ENCODE data around the gene SNORC. TPM values are rescaled to one million over a fixed set of nuclear protein-coding genes. Genes with fewer than 3 reads are reported as not detected.

The SNORC gene
- polyA plus RNA-seq, 3 donors, result 0.61 TPM; not detected in 2

- TF ChIP-seq CTCF (IDR thresholded peaks at IDR 0.05), result no peak
- Histone ChIP-seq H3K79me2 (ENCODE audit: insufficient read depth, low read length) (no peaks in the 10 kb centered on the region), H3K4me2 (replicated peaks; ENCODE audit: extremely low read depth, low read length, poor library complexity, severe bottlenecking) (no peak overlapping the region), H4K20me1 (ENCODE audit: insufficient read depth, low read length) (no peaks in the 10 kb centered on the region), H3K9me3 (replicated peaks in 1 of 2; ENCODE audit: control insufficient read depth in 1 of 2, insufficient read depth in 1 of 2, low read length in 2 of 2) (no peaks in the 10 kb centered on the region), H3K4me3 (replicated peaks in 1 of 3; ENCODE audit: low read depth in 2 of 3, low read length in 3 of 3) (no peak overlapping the region), H2AFZ (ENCODE audit: insufficient read depth, low read depth, low read length, poor library complexity, severe bottlenecking) (no peak overlapping the region), H3K9ac (ENCODE audit: insufficient read depth, low read length, poor library complexity, severe bottlenecking) (no peak overlapping the region), H3K36me3 (replicated peaks in 1 of 2; ENCODE audit: control insufficient read depth in 1 of 2, insufficient read depth in 2 of 2, low read length in 2 of 2) (no peaks in the 10 kb centered on the region), H3K27me3 (ENCODE audit: control insufficient read depth in 2 of 2, insufficient read depth in 2 of 2, low read length in 2 of 2) (no peaks in the 10 kb centered on the region), H3K4me1 (ENCODE audit: control insufficient read depth in 1 of 2, insufficient read depth in 2 of 2, low read length in 2 of 2) (peaks cover 18 to 22% of the 10 kb centered on the region in 2 donors), H3K27ac (ENCODE audit: low read depth in 1 of 2, low read length in 2 of 2) (no peak overlapping the region)
- intact Hi-C loops (cut with micrococcal nuclease), result no loop called here
- 95% methylated on average over 23 of the region's 24 CpGs for WGBS (ENCODE audit: insufficient coverage)
- DNase-seq, result no peak
- Mint-ChIP-seq H3K9me3 (no peaks in the 10 kb centered on the region), H3K4me3 (no peak overlapping the region), H3K4me1 (peaks cover 5% of the 10 kb centered on the region), H3K27me3 (ENCODE audit: low read depth in 3 of 3) (peaks cover 1 to 7% (median 2%) of the 10 kb centered on the region in 3 donors), H3K36me3 (no peaks in the 10 kb centered on the region), H3K27ac (no peak overlapping the region)
Measured at GRCh38 chr2:232897598-232898408, 27.7 kb downstream of the SNORC start.

GRCh38 chr2:232898592-232899543 lies 28.8 kb downstream of the SNORC start:
- intact Hi-C loops (cut with micrococcal nuclease), result no loop called here
- Histone ChIP-seq H3K27me3 (ENCODE audit: control insufficient read depth in 2 of 2, insufficient read depth in 2 of 2, low read length in 2 of 2) (no peaks in the 10 kb centered on the region), H3K36me3 (replicated peaks in 1 of 2; ENCODE audit: control insufficient read depth in 1 of 2, insufficient read depth in 2 of 2, low read length in 2 of 2) (no peaks in the 10 kb centered on the region), H3K79me2 (ENCODE audit: insufficient read depth, low read length) (no peaks in the 10 kb centered on the region), H4K20me1 (ENCODE audit: insufficient read depth, low read length) (no peaks in the 10 kb centered on the region), H3K4me2 (replicated peaks; ENCODE audit: extremely low read depth, low read length, poor library complexity, severe bottlenecking) (no peak overlapping the region), H3K9ac (ENCODE audit: insufficient read depth, low read length, poor library complexity, severe bottlenecking) (no peak overlapping the region), H3K4me1 (ENCODE audit: control insufficient read depth in 1 of 2, insufficient read depth in 2 of 2, low read length in 2 of 2) (peaks cover 18 to 22% of the 10 kb centered on the region in 2 donors), H3K4me3 (replicated peaks in 1 of 3; ENCODE audit: low read depth in 2 of 3, low read length in 3 of 3) (no peak overlapping the region), H3K9me3 (replicated peaks in 1 of 2; ENCODE audit: control insufficient read depth in 1 of 2, insufficient read depth in 1 of 2, low read length in 2 of 2) (no peaks in the 10 kb centered on the region), H2AFZ (ENCODE audit: insufficient read depth, low read depth, low read length, poor library complexity, severe bottlenecking) (no peak overlapping the region), H3K27ac (ENCODE audit: low read depth in 1 of 2, low read length in 2 of 2) (no peak overlapping the region)
- peaks cover 5% of the 10 kb centered on the region for H3K4me1 Mint-ChIP-seq
- peaks cover 0 to 1% (median 0%) of the 10 kb centered on the region in 7 donors for H3K9me3 Mint-ChIP-seq
- WGBS (ENCODE audit: insufficient coverage), result 93% methylated on average over 18 of the region's 18 CpGs
- DNase-seq, result no peak
- no peak for TF ChIP-seq CTCF (IDR thresholded peaks at IDR 0.05)
- no peak overlapping the region for H3K27ac Mint-ChIP-seq
- H3K27me3 Mint-ChIP-seq (ENCODE audit: low read depth in 3 of 3), result peaks cover 0 to 3% (median 2%) of the 10 kb centered on the region in 3 donors
- no peak overlapping the region for H3K4me3 Mint-ChIP-seq
- H3K36me3 Mint-ChIP-seq, result no peaks in the 10 kb centered on the region

Data from CD14-positive monocyte (primary cell).